ENCODE results near the gene FGF19.

FGF19 gene

GRCh38 chr11:69683764-69684333 is 20.0 kb downstream of the FGF19 start:
- Histone ChIP-seq H3K4me3 (ENCODE audit: low read depth, low read length) (no peak overlapping the region), H2AFZ (ENCODE audit: low read length, unreplicated experiment) (no peak overlapping the region), H3K36me3 (ENCODE audit: insufficient read depth, low read length) (no peaks in the 10 kb centered on the region), H3K27me3 (ENCODE audit: insufficient read depth, low read length) (no peaks in the 10 kb centered on the region), H3K79me2 (ENCODE audit: control insufficient read depth, insufficient read depth, low read length, unreplicated experiment) (no peaks in the 10 kb centered on the region), H3K27ac (ENCODE audit: low read depth, low read length) (no peak overlapping the region), H3K4me1 (ENCODE audit: control insufficient read depth, insufficient read depth, low read length, unreplicated experiment) (no peaks in the 10 kb centered on the region)

DNA sequence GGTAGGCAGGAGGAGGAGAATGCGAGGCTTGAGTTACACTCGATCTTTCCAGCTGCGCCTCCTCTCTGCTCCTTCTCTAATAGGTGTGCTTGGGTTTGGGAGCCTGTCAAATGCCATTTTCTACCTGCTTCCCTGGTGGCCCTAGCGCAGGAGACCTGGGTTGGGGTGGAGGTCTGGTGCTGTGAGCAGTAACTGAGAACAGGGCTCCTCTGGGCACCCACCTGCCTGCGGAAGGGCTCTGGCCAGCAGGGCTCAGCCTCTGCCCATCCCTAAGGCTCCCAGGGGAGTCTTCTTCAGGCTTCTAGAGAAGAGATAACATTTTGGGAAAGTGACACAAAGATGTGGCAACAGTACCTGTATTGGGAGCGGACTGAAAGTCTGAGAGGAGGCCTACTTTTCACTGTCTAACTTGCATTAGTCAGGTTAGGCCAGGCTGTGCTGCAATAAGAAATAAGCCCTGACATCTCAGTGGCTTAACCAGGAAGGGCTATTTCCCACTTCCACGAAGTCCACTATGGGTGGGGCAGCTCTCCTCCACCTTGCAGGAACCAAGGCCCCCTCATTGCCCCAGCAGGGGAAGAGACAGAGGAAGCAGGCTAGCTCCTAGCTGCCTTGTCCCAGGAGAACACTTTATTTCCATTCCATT is 21.0 kb downstream of the FGF19 start:
- H2AFZ ChIP-seq (ENCODE audit: low read length, unreplicated experiment): no peak overlapping the region
- no peaks in the 10 kb centered on the region for H3K27me3 ChIP-seq (ENCODE audit: insufficient read depth, low read length)
- H3K79me2 ChIP-seq (ENCODE audit: control insufficient read depth, insufficient read depth, low read length, unreplicated experiment): no peaks in the 10 kb centered on the region

GRCh38 chr11:69682221-69682620 is 21.6 kb downstream of the FGF19 start:
- Histone ChIP-seq H3K4me1 (ENCODE audit: control insufficient read depth, insufficient read depth, low read length, unreplicated experiment) (no peaks in the 10 kb centered on the region), H3K27me3 (ENCODE audit: insufficient read depth, low read length) (no peaks in the 10 kb centered on the region), H3K36me3 (ENCODE audit: insufficient read depth, low read length) (no peaks in the 10 kb centered on the region), H3K4me3 (ENCODE audit: low read depth, low read length) (no peak overlapping the region), H3K27ac (ENCODE audit: low read depth, low read length) (no peak overlapping the region), H3K79me2 (ENCODE audit: control insufficient read depth, insufficient read depth, low read length, unreplicated experiment) (no peaks in the 10 kb centered on the region), H2AFZ (ENCODE audit: low read length, unreplicated experiment) (no peak overlapping the region)

More for the DNA sequence above, 21.0 kb downstream of the FGF19 start:
- Histone ChIP-seq H3K4me3 (ENCODE audit: low read depth, low read length) (no peak overlapping the region), H3K4me1 (ENCODE audit: control insufficient read depth, insufficient read depth, low read length, unreplicated experiment) (no peaks in the 10 kb centered on the region), H3K36me3 (ENCODE audit: insufficient read depth, low read length) (no peaks in the 10 kb centered on the region), H3K27ac (ENCODE audit: low read depth, low read length) (no peak overlapping the region)

- Histone ChIP-seq H3K4me3 (ENCODE audit: low read depth, low read length) (no peak overlapping the region), H3K4me1 (ENCODE audit: control insufficient read depth, insufficient read depth, low read length, unreplicated experiment) (no peaks in the 10 kb centered on the region), H3K79me2 (ENCODE audit: control insufficient read depth, insufficient read depth, low read length, unreplicated experiment) (no peaks in the 10 kb centered on the region), H3K36me3 (ENCODE audit: insufficient read depth, low read length) (no peaks in the 10 kb centered on the region), H3K27ac (ENCODE audit: low read depth, low read length) (no peak overlapping the region), H3K27me3 (ENCODE audit: insufficient read depth, low read length) (no peaks in the 10 kb centered on the region), H2AFZ (ENCODE audit: low read length, unreplicated experiment) (no peak overlapping the region)
These were observed 23.1 kb downstream of the FGF19 start for GRCh38 chr11:69680688-69681087.

- H3K36me3 ChIP-seq (ENCODE audit: insufficient read depth, low read length): no peaks in the 10 kb centered on the region
- H3K79me2 ChIP-seq (ENCODE audit: control insufficient read depth, insufficient read depth, low read length, unreplicated experiment): peaks cover 24% of the 10 kb centered on the region
- no peak overlapping the region for H3K27ac ChIP-seq (ENCODE audit: low read depth, low read length)
- peaks cover 13% of the 10 kb centered on the region for H3K4me1 ChIP-seq (ENCODE audit: control insufficient read depth, insufficient read depth, low read length, unreplicated experiment)
- no peak overlapping the region for H2AFZ ChIP-seq (ENCODE audit: low read length, unreplicated experiment)
- no peak overlapping the region for H3K4me3 ChIP-seq (ENCODE audit: low read depth, low read length)
- no peaks in the 10 kb centered on the region for H3K27me3 ChIP-seq (ENCODE audit: insufficient read depth, low read length)
These were observed 26.1 kb downstream of the FGF19 start for GRCh38 chr11:69677749-69678148.

GRCh38 chr11:69674886-69675714 is 28.7 kb downstream of the FGF19 start, which contains the start of gene LTO1:
LTO1 (minus strand) TSS chr11:69675353; CDS start chr11:69675239, 114 bp downstream.
- H3K36me3 ChIP-seq (ENCODE audit: insufficient read depth, low read length): peaks cover 9% of the 10 kb centered on the region; the same call in 1 of the 2 replicates
- no peaks in the 10 kb centered on the region for H3K27me3 ChIP-seq (ENCODE audit: insufficient read depth, low read length)
- peaks cover 17% of the 10 kb centered on the region for H3K4me1 ChIP-seq (ENCODE audit: control insufficient read depth, insufficient read depth, low read length, unreplicated experiment)
- peak within 1 kb of the TSS; percentile 85 for H3K27ac ChIP-seq (ENCODE audit: low read depth, low read length)
- peaks cover 31% of the 10 kb centered on the region for H3K79me2 ChIP-seq (ENCODE audit: control insufficient read depth, insufficient read depth, low read length, unreplicated experiment)
- H2AFZ ChIP-seq (ENCODE audit: low read length, unreplicated experiment): peak within 1 kb of the TSS; percentile 96
- peak within 1 kb of the TSS; percentile 99 for H3K4me3 ChIP-seq (ENCODE audit: low read depth, low read length)

DNA sequence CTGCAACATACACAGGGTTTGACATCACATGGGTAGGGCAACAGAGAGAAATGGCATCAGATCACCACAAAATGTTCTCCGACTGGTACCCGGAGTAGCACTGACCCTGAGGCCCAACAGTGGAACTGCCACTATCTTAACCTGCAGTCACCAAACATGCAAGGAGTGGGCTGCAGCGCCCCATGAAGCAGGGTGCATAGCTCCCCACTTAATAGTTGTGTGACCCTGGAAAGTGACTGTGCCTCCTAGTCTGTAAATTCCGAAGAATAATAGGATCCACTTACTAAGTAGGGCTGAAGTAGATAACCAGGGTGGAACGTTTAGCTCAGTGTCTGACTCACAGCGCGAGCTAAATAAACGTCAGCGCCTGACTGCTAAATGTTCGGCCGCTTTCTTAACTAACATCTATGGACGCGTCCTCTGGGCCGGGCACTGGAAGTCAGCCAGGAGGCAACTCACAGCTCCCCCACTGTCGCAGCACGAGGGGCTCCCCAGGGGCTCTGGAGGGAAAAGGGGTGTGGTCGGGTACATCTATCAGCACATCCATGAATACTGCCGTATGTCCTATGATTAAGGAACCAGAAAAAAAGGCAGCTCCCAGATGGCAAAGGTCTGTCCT is 29.4 kb downstream of the FGF19 start:
- Histone ChIP-seq H3K36me3 (ENCODE audit: insufficient read depth, low read length) (peaks cover 13% of the 10 kb centered on the region; the same call in 1 of the 2 replicates), H3K4me1 (ENCODE audit: control insufficient read depth, insufficient read depth, low read length, unreplicated experiment) (peaks cover 17% of the 10 kb centered on the region), H3K27ac (ENCODE audit: low read depth, low read length) (peak overlapping the region; percentile 85), H3K27me3 (ENCODE audit: insufficient read depth, low read length) (no peaks in the 10 kb centered on the region), H3K79me2 (ENCODE audit: control insufficient read depth, insufficient read depth, low read length, unreplicated experiment) (peaks cover 34% of the 10 kb centered on the region), H2AFZ (ENCODE audit: low read length, unreplicated experiment) (peak overlapping the region; percentile 79), H3K4me3 (ENCODE audit: low read depth, low read length) (peak overlapping the region; percentile 99)

DNA sequence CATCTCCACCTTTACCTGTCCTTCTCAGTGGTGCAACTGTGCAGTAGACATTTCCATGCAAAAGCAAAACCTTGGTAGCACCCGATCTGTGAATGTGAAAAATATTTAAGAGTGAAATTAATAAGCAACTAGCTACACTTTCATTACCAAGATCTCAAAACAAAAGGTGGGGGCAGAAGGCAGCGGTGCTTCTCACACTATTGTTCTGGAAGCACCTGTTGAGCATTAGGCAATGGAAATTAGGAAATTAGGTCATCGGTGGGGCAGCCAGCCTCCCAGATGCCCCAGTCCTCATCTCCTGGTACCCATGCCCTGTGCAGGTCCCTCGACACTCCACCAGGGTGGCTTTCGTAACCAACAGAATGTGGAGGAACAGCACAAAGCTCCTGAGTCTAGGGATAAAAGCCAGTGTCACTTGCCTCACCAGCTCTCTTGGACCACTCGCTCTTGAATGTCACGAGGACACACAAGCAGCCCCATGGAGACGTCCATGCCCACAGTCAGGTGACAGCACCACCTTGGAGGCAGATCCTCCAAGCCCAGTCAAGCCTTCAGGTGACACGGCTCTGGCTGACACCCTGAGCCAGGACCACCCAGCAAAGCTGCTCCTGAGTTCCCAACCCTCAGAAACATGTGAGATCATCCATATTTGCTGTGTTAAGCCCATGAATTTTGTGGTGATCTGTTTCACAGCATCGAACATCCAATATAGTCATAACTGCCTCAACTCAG is 31.9 kb downstream of the FGF19 start:
- Histone ChIP-seq H3K27ac (ENCODE audit: low read depth, low read length) (no peak overlapping the region), H3K36me3 (ENCODE audit: insufficient read depth, low read length) (peaks cover 20% of the 10 kb centered on the region; the same call in 1 of the 2 replicates), H3K4me1 (ENCODE audit: control insufficient read depth, insufficient read depth, low read length, unreplicated experiment) (peaks cover 17% of the 10 kb centered on the region), H3K27me3 (ENCODE audit: insufficient read depth, low read length) (no peaks in the 10 kb centered on the region), H3K79me2 (ENCODE audit: control insufficient read depth, insufficient read depth, low read length, unreplicated experiment) (peaks cover 37% of the 10 kb centered on the region), H2AFZ (ENCODE audit: low read length, unreplicated experiment) (no peak overlapping the region), H3K4me3 (ENCODE audit: low read depth, low read length) (no peak overlapping the region)

- Histone ChIP-seq H3K27ac (ENCODE audit: low read depth, low read length) (no peak overlapping the region), H2AFZ (ENCODE audit: low read length, unreplicated experiment) (no peak overlapping the region), H3K79me2 (ENCODE audit: control insufficient read depth, insufficient read depth, low read length, unreplicated experiment) (peaks cover 37% of the 10 kb centered on the region), H3K27me3 (ENCODE audit: insufficient read depth, low read length) (no peaks in the 10 kb centered on the region), H3K36me3 (ENCODE audit: insufficient read depth, low read length) (peaks cover 20% of the 10 kb centered on the region; the same call in 1 of the 2 replicates), H3K4me3 (ENCODE audit: low read depth, low read length) (no peak overlapping the region), H3K4me1 (ENCODE audit: control insufficient read depth, insufficient read depth, low read length, unreplicated experiment) (peaks cover 17% of the 10 kb centered on the region)
These were observed 33.5 kb downstream of the FGF19 start for GRCh38 chr11:69670158-69670845.
